Stimulated activated naive CD4-positive, alpha-beta T cell treated with Interleukin-2 at 50 U/mL for 16 hours (primary cell): Measurements from ENCODE around the gene DNHD1.
"Not testable (repeated sequence)": the region's sequence is repeated elsewhere in the genome, so short reads cannot be mapped to it uniquely, and the experiment has no call there.

Experiments used
- DNase-seq: peaks from one replicate; lab custom pipeline; 2025; lab: John Stamatoyannopoulos, UW

The DNHD1 gene

GRCh38 chr11:6481012-6481923 is 15.8 kb upstream of the DNHD1 start, which contains the start of the genes ARFIP2 and TIMM10B:
Gene ARFIP2, minus strand, starts transcription at chr11:6481331. Its CDS starts 910 bp downstream, at chr11:6480421.
Gene TIMM10B, plus strand, starts transcription at chr11:6481501. Its CDS starts 16 bp downstream, at chr11:6481517.
- DNase-seq = peak; percentile 98

- no peak for DNase-seq
Observed at GRCh38 chr11:6481924-6482275, 15.2 kb upstream of the DNHD1 start.

DNA sequence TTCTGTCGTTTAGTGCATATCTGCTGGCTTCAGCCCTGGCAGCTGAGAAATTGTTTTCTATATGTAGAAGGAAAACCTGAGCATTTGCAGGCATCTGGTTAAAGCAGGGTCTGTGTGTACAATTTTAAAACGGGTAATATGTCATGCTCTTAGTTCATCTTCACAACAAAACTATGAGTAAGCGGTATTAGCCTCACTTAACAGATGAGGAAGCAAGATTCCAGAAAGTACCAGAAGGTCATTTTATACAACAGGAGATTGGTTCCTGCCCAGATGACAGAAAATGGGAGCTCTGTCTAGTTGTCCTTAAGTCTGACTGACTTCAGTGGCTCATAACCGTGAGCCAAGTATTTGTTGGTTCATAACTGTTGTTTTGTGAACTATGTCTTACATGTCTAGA is 14.6 kb upstream of the DNHD1 start:
- DNase-seq = no peak

DNA sequence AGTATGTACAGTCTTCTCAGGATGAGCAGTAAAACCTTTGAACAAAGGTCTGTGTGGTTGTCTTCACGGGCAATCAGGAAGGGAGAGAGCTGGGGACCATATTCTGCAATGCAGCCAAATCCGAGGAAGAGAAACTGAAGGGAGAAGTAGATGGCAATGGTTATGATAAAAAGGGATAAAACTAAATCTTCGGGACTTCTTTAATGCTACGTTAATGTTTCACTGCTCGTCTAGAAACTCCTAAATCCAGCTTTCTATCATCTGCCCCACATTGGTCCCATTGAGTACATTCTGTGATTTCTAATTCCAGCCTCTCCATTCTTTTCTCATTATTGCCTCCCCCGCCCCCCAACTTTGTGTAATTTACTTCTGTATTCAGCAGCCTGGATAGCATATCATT is 14.1 kb upstream of the DNHD1 start:
- no peak for DNase-seq

- DNase-seq = no peak
Observed at GRCh38 chr11:6485661-6486060, 11.4 kb upstream of the DNHD1 start.

DNA sequence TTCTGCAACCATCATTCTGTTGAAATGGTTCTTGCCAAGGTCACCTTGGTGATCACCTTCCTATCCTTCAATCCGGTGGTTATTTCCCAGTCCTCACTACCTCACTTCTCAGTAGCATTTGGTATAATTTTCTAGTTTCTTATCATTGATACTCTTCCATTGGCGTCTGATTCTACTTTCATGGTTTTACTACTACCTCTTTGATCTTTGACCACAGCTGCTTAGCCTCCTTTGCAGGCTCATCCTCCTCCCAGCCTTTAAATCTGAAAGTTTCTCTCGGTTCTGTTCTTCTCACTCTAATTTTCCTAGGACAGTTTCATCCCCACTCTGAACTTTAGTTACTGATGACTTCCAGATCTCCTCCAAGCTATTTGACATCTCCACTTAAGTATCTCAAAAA is 10.8 kb upstream of the DNHD1 start:
- no peak for DNase-seq

DNA sequence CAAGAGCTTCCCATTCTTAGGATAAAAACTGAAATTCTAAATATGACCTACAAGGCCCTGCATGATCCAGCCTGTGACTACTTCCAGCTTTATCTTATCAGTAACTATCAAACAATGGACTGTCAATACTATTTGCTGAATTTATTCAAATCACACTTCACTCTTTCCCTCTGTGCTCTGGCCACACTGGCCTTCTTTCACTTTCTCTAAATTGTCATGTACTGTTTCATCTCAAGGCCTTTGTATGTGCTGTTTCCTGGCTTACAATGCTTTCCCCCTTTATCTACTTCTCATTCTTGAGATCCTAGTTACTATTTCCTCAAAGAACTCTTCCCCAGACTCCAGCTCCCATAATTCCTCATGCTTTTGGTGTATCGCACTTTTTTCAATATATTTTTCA is 10.1 kb upstream of the DNHD1 start:
- no peak for DNase-seq

- DNase-seq = no peak
Observed at GRCh38 chr11:6488342-6488741, 8.7 kb upstream of the DNHD1 start.

DNA sequence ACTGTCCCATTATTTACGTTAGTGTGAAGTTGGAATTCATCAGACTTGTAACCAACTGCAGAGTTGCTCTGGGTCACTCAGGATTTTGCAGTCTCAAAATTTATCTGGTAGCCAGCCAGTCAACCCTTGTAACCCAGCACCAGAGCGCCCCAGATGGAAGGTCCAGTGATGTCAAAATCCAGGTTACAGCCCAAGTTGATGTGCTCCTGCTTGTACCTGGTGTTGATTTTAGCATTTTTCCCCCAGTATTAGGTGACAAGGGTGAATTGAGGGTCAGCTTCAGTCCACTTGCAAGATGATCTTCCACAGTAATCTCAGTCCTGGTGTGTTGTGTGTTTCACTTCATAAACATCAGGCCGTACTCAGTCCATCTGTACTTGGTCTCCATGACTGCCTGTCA is 8.3 kb upstream of the DNHD1 start:
- no peak for DNase-seq

GRCh38 chr11:6489306-6489705 is 7.8 kb upstream of the DNHD1 start:
- no peak for DNase-seq

GRCh38 chr11:6498121-6498520 is 1.0 kb downstream of the DNHD1 start:
- DNase-seq = no peak

GRCh38 chr11:6498544-6498943 is 1.5 kb downstream of the DNHD1 start:
- no peak for DNase-seq

DNA sequence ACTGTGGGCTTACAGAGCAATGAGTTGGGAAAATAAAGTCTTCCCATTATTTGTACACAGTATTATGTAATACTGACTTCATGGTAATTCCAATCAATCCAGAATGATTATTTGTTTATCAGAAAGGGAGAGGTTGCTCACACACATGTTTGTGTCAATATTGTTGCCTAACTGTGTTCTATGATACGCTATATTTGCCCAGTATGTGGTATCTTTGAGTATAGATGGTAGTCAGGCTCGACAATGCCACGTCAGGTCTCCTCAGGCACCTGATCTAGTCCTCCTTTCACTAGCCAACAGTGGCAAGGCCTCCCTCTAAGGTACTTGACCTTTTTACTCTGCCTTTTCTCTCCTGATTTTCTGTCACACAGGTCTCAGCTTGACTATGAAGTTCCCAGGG is 5.3 kb downstream of the DNHD1 start:
- no peak for DNase-seq

- DNase-seq = no peak
Observed at GRCh38 chr11:6504166-6504565, 7.1 kb downstream of the DNHD1 start.

GRCh38 chr11:6505577-6506240 is 8.6 kb downstream of the DNHD1 start:
- no peak for DNase-seq

- DNase-seq = no peak
Observed at GRCh38 chr11:6516865-6517264, 19.8 kb downstream of the DNHD1 start.

DNA sequence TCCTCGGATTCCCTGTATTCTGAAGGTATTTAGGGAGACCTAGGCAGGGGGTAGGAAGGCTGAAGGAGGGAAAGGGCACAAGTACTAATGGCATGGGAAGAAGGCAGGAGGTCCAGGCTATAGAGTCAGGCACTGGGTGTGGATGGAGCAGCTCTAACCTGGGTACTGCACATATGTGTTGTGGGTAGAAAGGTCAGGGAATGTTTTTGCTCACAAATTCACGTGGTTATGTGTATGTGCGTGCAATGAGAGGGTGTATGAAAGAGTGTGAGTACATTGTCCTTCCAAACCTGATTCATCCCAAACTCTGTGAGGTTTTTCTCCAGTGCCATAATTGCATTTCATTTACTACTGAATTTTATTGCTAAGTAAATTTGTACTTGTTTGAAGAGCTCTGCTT is 23.2 kb downstream of the DNHD1 start:
- no peak for DNase-seq

- DNase-seq = not testable (repeated sequence)
Observed at GRCh38 chr11:6521946-6522345, 24.9 kb downstream of the DNHD1 start.

DNA sequence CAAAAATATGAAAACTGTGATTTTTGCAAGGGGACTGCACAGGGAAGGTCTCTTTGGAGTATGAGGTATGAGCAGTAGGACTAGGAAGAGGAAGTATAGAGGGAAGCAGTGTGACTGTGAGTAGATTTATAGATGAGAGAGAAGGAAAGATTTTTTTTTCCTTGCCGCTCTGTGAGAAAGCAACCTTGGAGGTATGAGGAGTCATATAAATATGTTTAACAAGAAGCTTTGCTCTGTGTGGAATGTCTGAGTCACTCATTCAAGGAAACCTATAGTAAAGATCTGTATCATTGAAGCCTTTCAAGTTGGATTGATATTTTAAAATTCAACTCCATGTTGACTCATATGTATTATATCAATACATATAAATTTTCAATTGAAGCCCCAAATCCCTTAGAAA is 26.2 kb downstream of the DNHD1 start:
- no peak for DNase-seq

DNA sequence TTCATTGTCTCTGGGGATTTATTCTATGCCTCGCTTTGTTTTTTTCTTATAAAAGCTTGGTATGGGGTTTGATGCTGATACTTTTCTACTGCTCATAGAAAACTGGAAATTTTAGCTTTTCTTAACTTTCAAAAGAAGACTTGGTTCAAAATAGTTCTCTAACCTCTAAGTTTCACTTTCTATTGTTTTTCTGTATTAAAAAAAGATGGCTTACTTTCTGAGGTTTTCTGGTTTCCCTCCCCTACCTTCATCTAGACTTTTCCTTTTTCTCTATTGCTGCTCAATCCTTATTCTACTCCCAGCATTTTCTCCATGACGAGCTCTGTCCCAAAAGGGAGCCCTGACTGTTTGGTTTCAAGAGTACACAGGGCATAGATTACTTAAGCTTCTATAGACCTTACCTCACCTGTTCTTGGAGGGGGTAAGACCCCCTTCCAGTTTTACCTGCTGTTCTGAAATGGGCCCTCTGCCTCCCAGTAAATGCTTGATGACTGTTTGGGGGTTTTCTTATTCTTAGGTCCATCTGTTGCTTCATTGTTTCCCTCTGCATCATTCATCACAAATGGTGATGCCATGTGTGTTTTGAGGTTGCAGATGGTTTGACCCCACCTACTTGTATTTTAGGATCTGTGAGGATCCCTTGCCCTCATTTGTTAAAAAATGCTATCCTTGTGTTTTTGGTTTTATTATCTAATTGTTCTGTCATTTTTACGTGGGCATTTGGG is 29.5 kb downstream of the DNHD1 start:
- no peak for DNase-seq

GRCh38 chr11:6529266-6529665 is 32.2 kb downstream of the DNHD1 start:
- DNase-seq = no peak

DNA sequence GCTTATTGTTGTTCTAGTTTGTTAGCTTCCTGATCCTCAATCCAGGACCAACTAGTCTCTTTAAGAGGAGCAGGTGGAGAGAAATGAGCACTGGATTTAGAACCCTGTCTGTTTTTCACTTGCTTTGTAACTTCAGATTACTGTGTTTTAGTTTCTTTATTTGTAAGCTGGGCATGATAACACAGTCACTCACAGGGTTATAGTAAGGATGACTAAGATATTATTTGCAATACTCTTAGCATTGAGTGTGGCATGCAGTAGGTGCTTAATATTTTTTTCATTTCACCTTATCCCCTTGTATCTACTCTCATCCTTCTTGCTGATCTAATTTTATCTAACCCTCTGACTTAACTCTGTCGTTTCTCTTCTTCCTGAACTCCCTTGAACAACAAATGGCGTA is 33.8 kb downstream of the DNHD1 start:
- DNase-seq = no peak

DNA sequence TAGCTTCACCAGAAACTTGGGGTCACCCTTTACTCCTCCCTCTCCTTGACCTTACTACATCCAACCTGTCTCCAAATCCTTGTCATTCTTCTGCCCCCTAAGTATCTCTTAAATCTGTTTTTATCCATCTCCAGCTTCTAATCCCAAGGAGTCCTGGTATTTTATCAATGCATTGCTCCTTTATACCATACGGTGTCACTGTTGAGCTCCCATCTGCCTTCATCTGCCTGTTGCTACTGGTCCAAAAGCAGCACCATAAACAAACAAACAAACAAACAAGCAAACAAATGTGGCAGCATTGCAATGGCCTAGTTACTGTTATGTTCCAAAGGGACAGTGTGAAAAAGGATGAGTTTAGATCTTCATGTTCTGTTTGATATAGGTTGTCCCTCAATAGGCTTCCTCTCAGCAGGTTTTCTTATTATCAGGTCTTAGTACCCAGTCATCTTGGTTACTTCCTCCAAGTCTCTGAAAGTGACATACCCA is 34.2 kb downstream of the DNHD1 start:
- no peak for DNase-seq
